ENCODE results near the gene GYS1. TPM values are rescaled to one million over a fixed set of nuclear protein-coding genes. Genes with fewer than 3 reads are reported as not detected.
A peak's percentile ranks its signal among the peaks of the same experiment; 100 is the strongest.

Gene GYS1
- total and polyA plus RNA-seq, 2 experiments from 2014 or later: 155 to 195 TPM

DNA sequence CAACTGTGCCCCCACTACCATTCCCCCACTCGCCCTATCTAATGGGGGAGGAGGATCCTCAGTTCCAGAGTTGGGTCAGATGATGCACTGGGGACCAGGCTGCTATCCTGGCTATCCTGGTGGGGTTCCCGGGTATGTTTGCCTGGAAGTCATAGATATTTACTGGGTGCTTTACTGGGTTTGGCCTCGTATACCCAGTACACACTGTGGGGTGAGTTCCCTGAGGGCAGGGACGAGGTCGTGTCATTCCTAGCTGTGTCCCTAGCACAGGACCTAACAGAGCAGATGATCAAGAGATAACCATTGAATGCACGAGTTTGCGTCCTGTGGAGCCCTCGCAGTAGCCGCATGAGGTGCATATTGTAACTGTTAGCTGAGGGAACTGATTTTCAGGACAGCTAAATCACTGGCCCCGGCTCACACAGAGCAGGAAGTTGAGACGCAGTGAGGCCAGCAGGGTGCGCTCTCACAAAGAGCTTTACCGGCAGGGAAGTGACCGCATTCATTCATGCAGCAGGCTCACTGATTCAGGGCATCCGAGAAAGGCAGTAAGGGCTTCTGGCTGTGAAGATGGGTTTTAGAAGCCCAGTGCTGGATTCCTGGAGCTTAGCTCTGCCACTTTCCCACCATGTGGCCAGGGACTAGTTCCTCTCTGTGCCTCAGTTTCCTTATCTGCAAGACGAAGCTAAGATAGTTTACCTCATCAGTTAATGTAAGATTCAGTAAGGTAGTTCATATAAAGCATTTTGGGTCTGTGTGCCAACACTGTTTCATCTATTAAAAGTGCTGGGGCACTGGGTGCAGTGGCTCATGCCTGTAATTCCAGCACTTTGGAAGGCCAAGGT is 6.6 kb upstream of the GYS1 start:
- H3K4me1 ChIP-seq (ENCODE audit: low read depth): no peaks in the 10 kb centered on the region
- H3K36me3 ChIP-seq: peaks cover 7% of the 10 kb centered on the region
- DNase-seq (ENCODE audit: low read depth in 1 of 2, low spot score in 1 of 2): peak; percentile 80 to 82

GRCh38 chr19:48997972-48998371 is 4.9 kb upstream of the GYS1 start:
- TF ChIP-seq CTCF (IDR thresholded peaks at IDR 0.05; ENCODE audit: low read depth, low read length): peak; percentile 64
- Histone ChIP-seq H3K36me3 (peaks cover 3% of the 10 kb centered on the region), H3K27ac (no peak overlapping the region), H3K4me3 (no peak overlapping the region), H3K9me3 (ENCODE audit: low read depth) (no peaks in the 10 kb centered on the region), H3K27me3 (no peaks in the 10 kb centered on the region), H3K4me1 (ENCODE audit: low read depth) (peaks cover 5% of the 10 kb centered on the region)
- DNase-seq (ENCODE audit: low read depth in 1 of 2, low spot score in 1 of 2): peak; percentile 63 to 73

More for the DNA sequence above, 6.6 kb upstream of the GYS1 start:
- no peak overlapping the region for H3K27ac ChIP-seq
- no peaks in the 10 kb centered on the region for H3K27me3 ChIP-seq
- H3K9me3 ChIP-seq (ENCODE audit: low read depth): no peaks in the 10 kb centered on the region
- H3K4me3 ChIP-seq: no peak overlapping the region
- peak; percentile 83 for TF ChIP-seq CTCF (IDR thresholded peaks at IDR 0.05; ENCODE audit: low read depth, low read length)

GRCh38 chr19:48994035-48994386 is 902 bp upstream of the GYS1 start:
- Histone ChIP-seq H3K27ac (peak overlapping the region; percentile 77), H3K4me1 (ENCODE audit: low read depth) (peaks cover 15% of the 10 kb centered on the region)
- no peak for TF ChIP-seq CTCF (IDR thresholded peaks at IDR 0.05; ENCODE audit: low read depth, low read length)

GRCh38 chr19:48992581-48993174 is 431 bp downstream of the GYS1 start:
- peaks cover 15% of the 10 kb centered on the region for H3K4me1 ChIP-seq (ENCODE audit: low read depth)
- no peaks in the 10 kb centered on the region for H3K27me3 ChIP-seq
- H3K4me3 ChIP-seq: peak overlapping the region; percentile 63
- H3K27ac ChIP-seq: peak overlapping the region; percentile 87
- H3K36me3 ChIP-seq: peaks cover 5% of the 10 kb centered on the region
- no peak for TF ChIP-seq CTCF (IDR thresholded peaks at IDR 0.05; ENCODE audit: low read depth, low read length)
- no peak for DNase-seq (ENCODE audit: low read depth in 1 of 2, low spot score in 1 of 2)
- H3K9me3 ChIP-seq (ENCODE audit: low read depth): no peaks in the 10 kb centered on the region

More at GRCh38 chr19:48994035-48994386, 902 bp upstream of the GYS1 start:
- peak overlapping the region; percentile 63 for H3K4me3 ChIP-seq
- no peaks in the 10 kb centered on the region for H3K27me3 ChIP-seq
- H3K36me3 ChIP-seq: no peaks in the 10 kb centered on the region
- no peaks in the 10 kb centered on the region for H3K9me3 ChIP-seq (ENCODE audit: low read depth)
- DNase-seq (ENCODE audit: low read depth in 1 of 2, low spot score in 1 of 2): no peak

DNA sequence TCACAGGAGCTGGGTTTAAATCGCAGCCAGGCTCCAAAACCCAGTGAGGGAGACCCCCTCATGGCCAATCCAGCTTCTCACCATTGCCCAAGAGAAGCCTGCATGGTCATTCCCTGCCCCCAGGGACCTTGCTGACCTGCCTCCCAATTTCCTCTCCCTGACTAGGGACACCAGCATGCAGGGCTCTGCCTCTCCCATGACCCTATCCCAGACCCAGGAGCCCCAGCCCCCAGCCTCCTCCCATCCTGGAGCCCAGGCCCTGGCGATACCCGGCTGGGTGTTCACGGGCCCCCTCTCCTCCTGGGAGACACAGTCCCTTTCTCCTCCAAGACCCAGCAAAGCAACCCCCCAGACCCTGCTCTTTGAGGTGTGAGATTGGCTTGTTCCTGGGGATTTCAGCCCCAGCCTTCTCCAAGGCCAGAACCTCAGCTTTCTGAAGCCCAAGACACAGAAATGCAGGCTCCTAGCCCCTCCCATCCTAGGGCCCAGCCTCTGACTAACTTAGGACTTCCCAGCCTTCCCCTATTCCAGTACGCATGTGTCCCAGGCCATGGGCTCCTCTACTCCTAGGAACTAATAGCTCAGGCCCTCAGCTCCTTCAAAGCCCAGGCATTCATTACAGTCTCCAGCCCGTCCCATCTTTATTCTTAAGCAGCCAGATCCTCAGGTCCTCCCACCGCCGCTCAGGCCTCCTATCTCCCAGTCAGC is 1.1 kb downstream of the GYS1 start:
- peak overlapping the region; percentile 87 for H3K27ac ChIP-seq

More for the DNA sequence above, 1.1 kb downstream of the GYS1 start:
- H3K4me3 ChIP-seq: peak overlapping the region; percentile 63
- no peak for TF ChIP-seq CTCF (IDR thresholded peaks at IDR 0.05; ENCODE audit: low read depth, low read length)
- H3K27me3 ChIP-seq: no peaks in the 10 kb centered on the region
- H3K4me1 ChIP-seq (ENCODE audit: low read depth): peaks cover 15% of the 10 kb centered on the region
- DNase-seq (ENCODE audit: low read depth in 1 of 2, low spot score in 1 of 2): peak; percentile 69 to 86
- H3K36me3 ChIP-seq: peaks cover 10% of the 10 kb centered on the region
- no peaks in the 10 kb centered on the region for H3K9me3 ChIP-seq (ENCODE audit: low read depth)

Data from cardiac muscle cell (in vitro differentiated cells and primary cell).